GM18511 (cell line): Measurements from ENCODE around the gene LRGUK.
"Not testable (repeated sequence)": the region's sequence is repeated elsewhere in the genome, so short reads cannot be mapped to it uniquely, and the experiment has no call there.

Experiments used
- ATAC-seq: cut with Tn5 transposase; IDR thresholded peaks from one replicate; pipeline ENCODE4 v1.9.1; 2021; ENCODE audit warnings: mild to moderate bottlenecking, moderate library complexity; ENCODE audit not compliant: unreplicated experiment

The LRGUK gene

DNA sequence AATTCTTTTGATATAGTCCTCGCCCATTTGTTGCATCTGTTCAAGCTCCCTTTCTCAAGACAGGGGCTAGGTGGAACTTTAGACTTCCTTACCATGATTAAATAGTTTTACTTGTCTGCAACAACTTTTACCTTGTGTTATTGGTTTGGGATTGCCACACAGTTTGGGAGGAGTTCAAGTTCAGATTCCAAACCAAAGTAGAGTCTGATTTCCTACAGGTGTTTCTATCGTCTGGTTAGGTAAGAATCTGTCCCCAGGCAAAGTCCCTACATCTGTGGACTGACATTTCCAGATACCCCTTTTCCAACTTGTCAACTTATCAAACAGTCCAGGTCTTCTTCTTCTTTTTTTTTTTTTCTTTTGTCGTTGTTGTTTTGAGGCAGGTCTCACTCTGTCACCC, 93.1 kb downstream of the LRGUK start:
- ATAC-seq: no peak

GRCh38 chr7:134231296-134231695, 104.2 kb downstream of the LRGUK start:
- not testable (repeated sequence) for ATAC-seq

GRCh38 chr7:134234216-134234615, 107.1 kb downstream of the LRGUK start:
- ATAC-seq: no peak

DNA sequence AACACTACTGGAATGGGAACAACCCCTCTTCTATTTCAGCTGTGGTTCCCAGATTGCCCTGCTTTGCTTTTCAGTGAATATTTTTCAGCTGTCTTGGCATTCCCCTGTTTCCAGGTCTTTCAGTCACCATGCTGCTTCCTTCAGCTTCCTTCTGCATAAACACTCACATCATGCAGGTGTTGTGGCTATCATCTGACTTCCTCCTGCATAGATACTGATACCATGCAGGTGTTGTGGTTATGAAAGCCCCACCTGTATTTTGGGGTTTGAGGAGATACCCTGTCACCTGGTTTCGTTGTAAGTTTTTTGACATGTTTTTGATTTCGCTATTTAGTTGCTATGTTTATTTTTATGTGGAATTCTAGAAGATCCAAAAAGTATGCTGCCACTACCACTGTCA, 118.1 kb downstream of the LRGUK start:
- no peak for ATAC-seq

DNA sequence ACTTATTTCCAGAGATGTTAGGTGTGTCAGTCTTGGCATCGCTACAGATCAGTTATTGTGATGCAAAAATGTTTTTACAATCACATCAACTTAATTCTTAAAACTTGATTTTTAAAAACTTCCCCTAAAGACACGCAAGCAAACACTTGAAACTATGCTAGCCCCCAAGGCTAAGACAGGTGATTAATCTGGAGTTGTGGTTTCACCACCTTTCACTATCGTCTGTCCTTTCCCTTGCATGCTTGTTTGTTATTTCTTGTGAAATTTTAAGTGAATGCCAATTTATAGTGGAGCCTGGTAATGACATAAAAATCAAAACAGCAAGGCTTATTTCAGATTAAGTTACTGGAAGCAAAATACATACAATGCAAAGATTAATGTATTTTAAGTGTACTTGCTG, 119.2 kb downstream of the LRGUK start:
- ATAC-seq: no peak

DNA sequence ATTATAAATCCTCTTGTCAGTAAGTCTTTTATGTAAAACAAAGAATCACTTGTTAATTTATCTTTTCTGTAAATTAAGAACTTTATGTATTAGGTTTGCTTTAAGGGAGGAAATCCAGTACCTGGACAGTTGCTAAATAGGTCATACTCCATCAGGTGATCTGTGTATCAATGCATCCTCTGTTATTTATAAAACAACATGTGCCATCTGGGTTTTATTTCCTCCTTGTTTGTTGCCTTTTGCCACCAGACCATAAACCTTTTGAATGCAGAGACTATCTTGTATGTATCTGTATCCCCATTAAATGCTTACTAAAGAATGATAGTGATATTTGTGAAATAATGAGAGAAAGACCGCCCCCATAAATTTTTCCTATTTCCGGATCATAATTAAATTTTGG, 119.6 kb downstream of the LRGUK start:
- ATAC-seq: no peak

DNA sequence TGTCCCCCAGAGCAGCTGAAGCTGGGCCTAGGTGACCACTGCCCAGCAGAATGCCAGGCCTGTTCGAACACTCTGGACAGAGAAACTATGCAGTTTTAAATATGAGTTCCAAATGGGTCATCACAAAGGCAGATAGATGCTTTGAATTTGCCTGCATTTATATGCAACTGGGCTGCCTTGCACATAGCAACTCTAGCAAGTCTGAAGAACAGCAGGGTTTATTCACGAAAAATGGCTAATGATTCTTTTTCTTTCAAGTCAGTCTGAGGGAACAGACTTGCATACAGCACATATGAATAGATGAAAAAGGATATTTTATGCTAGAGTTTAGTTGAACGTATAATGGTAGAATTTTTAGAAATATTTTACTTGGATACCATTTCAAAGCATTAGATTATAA, 121.1 kb downstream of the LRGUK start:
- ATAC-seq: no peak

- no peak for ATAC-seq
Measured at GRCh38 chr7:134254311-134254710, 127.2 kb downstream of the LRGUK start.

DNA sequence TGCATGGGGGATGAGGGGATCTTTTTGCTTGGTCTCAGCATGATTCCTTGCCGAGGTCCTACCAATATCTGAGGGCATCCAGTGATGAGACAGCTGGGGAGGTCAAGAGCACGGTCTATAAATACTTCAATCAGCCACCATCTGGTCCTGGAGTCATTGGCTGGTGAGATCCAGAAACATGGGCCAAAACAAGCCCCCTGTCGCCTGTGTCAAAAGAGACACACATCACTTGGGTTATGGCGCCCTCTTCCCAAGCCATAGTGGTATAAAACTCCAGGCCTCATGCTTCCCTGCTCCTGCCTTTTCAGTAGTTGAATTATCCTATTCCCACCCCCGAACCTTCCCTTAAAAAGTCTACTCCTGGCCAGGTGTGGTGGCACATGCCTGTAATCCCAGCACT, 128.7 kb downstream of the LRGUK start:
- ATAC-seq: no peak

DNA sequence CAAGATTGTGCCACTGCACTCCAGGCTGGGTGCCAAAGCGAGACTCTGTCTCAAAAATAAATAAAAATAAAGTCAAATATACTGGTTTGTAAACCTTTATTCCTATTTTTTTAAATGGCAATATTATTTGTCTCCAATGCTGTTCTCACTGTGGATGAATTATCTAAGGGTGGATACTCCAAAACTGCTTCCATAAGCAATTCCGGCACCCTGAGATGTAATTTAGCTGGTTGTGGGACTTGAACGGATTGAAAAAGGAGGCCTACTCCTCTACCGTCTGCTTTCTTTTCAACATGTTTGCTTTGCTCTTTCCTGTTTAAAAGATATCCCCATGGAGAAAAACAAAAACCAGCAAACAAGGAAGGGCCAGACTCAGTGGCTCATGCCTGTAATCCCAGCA, 135.2 kb downstream of the LRGUK start:
- no peak for ATAC-seq

DNA sequence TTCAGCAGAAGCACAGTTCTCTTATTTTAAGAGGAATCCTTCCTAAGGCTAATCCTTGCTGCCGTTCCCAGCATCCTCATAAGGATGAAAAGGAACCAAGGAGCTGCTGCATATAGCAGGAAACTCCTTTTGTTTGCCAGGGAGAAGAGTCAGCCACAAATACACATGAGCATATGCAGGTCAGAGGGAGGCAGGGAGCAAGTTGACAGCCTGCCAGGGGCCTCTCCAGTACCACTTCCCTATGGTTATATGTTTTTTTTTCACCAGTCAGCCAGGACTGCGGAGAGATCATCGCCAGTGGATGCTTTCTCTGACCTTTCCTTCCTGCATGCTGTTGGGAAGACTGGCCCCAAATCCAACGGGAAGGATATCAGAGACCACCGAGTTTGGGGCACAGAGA, 149.8 kb downstream of the LRGUK start:
- ATAC-seq: no peak

DNA sequence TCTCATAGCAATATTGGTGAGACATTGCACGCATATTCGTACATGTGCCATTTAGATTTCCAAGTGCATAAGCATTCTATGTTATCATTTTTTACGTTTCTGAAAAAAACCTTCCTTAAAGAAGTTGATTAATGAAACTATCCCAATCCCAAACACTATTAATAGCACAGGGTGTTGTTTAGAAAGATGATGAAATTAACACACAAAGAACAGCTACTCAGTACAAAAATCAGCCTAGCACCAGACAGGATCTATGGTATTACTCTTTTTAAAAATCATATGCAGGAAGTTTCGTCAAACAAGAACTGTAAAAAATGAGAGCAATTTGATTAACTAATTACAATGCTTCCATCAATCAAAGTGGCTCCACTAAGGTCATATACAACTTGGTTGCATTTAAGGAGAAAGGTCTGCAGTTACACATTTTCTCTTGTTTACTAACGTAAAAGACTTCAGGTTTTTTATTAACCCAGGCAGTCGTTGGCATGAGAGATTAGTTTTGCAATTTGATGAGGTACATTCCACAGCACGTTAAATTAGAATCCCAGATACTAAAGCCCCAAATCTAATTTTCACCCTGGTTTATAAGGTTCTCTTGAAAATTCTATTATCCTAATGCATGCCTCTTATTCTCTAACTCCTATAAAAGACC, 151.5 kb downstream of the LRGUK start:
- ATAC-seq: no peak

- ATAC-seq: no peak
Measured at GRCh38 chr7:134279336-134279735, 152.2 kb downstream of the LRGUK start.

GRCh38 chr7:134279898-134280297, 152.8 kb downstream of the LRGUK start:
- ATAC-seq: no peak

- no peak for ATAC-seq
Measured at GRCh38 chr7:134280508-134280907, 153.4 kb downstream of the LRGUK start.

DNA sequence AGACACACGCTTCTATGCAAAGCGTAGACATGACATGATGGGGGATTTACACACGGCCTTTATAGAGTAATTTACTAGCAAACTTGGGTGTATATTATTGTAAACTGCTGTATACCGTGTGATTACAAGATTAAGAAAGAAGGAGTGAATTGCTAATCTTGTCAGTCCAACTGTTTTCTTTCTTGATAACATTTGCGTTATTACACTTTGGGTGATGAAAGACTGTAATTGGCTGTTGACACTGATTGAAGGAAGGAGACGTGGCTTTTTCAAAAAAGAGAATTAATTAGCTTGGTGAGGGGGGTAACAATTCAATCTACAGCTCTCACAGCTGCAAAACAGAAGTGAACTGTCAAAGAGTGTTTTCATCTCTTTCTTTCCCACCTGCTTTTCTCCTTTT, 156.9 kb downstream of the LRGUK start:
- no peak for ATAC-seq

- ATAC-seq: no peak
Measured at GRCh38 chr7:134284952-134285351, 157.8 kb downstream of the LRGUK start.

DNA sequence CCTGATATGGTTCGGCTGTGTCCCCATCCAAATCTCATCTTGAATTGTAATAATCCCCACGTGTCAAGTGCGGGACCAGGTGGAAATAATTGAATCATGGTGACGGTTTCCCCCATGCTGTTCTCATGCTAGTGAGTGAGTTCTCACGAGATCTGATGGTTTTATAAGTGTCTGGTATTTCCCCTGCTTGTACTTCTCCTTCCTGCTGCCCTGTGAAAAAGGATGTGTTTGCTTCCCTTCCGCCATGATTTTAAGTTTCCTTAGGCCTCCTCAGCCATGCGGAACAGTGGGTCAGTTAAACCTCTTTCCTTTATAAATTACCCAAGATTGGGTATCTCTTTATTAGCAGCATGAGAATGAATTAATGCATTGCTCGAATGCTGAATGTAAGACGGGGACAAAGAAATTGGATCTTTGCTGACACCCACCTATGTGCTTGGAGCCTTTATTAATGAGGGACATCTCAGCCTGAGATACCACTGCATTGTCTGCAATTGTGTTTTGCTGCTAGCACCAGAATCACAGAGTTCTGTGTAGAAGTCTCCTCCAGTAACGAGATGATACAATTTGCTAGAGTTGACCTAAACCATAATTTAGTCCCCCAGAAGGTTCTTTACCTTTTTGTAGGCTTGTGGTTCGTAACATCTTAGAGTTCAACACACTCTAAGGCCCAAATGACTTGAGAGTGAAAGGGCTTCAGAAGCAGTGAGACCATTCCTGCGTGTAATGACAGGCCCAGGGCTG, 160.9 kb downstream of the LRGUK start:
- no peak for ATAC-seq

GRCh38 chr7:134289423-134289822, 162.3 kb downstream of the LRGUK start:
- no peak for ATAC-seq

GRCh38 chr7:134289841-134290240, 162.7 kb downstream of the LRGUK start:
- ATAC-seq: no peak

DNA sequence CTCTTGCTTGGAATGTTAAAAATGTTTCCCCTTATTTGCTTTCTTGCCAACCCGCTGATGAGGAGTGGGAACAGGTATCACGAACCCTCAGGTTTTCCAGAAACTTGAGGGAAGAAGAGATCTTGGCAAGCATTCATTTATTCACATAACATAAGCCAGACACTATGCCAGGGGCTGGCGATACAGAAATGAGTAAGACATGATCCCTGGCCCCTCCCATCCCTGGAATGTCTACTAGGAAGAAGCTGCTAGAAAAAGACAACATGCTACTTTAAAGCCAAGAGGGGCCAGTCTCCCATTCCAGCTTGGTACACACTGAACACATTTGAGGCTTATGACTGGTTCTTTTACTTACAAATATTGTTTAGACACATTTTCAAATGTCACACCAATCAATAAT, 163.1 kb downstream of the LRGUK start:
- ATAC-seq: no peak

GRCh38 chr7:134293002-134293740, 166.0 kb downstream of the LRGUK start:
- peak; percentile 100 for ATAC-seq
